PFSK-1 (cell line): ENCODE measurements around the gene CEP128.

ENCODE experiments used
- FOXP2 ChIP-seq: optimal IDR thresholded peaks from 2 replicates; pipeline ENCODE3; 2011; ENCODE audit warnings: borderline replicate concordance, control low read depth, inconsistent platforms; ENCODE audit not compliant: insufficient read depth; ENCODE audit errors: extremely low read length, extremely low read depth
- POLR2AphosphoS5 ChIP-seq: IDR thresholded peaks from 2 replicates; pipeline ENCODE4 v1.6.1; 2012; ENCODE audit warnings: low read depth, mild to moderate bottlenecking, control low read depth, low read length, moderate library complexity
- REST ChIP-seq, 2 experiments: IDR thresholded peaks; 2 replicates each; pipeline versions ENCODE4 v1.6.1 to v1.8.0; 2011 to 2012; ENCODE audit warnings: low read depth in 2 of 2, low read length in 2 of 2, control low read depth in 1 of 2, inconsistent platforms in 1 of 2, mild to moderate bottlenecking in 1 of 2, moderate library complexity in 1 of 2; ENCODE audit not compliant: insufficient read depth in 1 of 2
- SIN3A ChIP-seq: IDR thresholded peaks from 2 replicates; pipeline ENCODE4 v1.6.1; 2012; ENCODE audit warnings: mild to moderate bottlenecking, low read length, moderate library complexity, borderline replicate concordance; ENCODE audit not compliant: insufficient read depth
- TAF1 ChIP-seq: IDR thresholded peaks from 2 replicates; pipeline ENCODE4 v1.6.1; 2012; ENCODE audit warnings: low read length, control low read depth, borderline replicate concordance; ENCODE audit not compliant: insufficient read depth

CEP128 gene

GRCh38 chr14:80447392-80447791 lies 494.1 kb downstream of the CEP128 start:
- TF ChIP-seq SIN3A: no peak
- no peak for TF ChIP-seq TAF1
- no peak for TF ChIP-seq REST (IDR thresholded peaks at IDR 0.05; ENCODE audit: insufficient read depth in 1 of 2, low read depth in 2 of 2, low read length in 2 of 2)
- TF ChIP-seq FOXP2: no peak
- TF ChIP-seq POLR2AphosphoS5: no peak
